Naive B cell (primary cell): Measurements from ENCODE around the gene PPP4C. TPM values are rescaled to one million over a fixed set of nuclear protein-coding genes. Genes with fewer than 3 reads are reported as not detected.

Experiments
- ATAC-seq, 2 donors: fragments of 150-1000 bp; cut with Tn5 transposase; 2 replicates each; pipeline ENCODE4 v1.10.0; 2021; ENCODE audit warnings: low read depth in 2 of 2, mild to moderate bottlenecking in 2 of 2, moderate library complexity in 2 of 2
- DNase-seq: peaks from one replicate; pipeline ENCODE4 v3.0.0; 2022
- H3K27ac Mint-ChIP-seq, 6 donors: one replicate each; pipeline ENCODE4 v1.8.0; 2020 to 2022; ENCODE audit warnings: mild to moderate bottlenecking in 6 of 6, mixed read lengths in 6 of 6, moderate library complexity in 5 of 6, inconsistent platforms in 2 of 6
- H3K27me3 Mint-ChIP-seq, 3 donors: one replicate each; pipeline ENCODE4 v1.8.0; 2021 to 2022; ENCODE audit warnings: mixed read lengths in 3 of 3, mild to moderate bottlenecking in 1 of 3
- H3K36me3 Mint-ChIP-seq, 2 donors: one replicate each; pipeline ENCODE4 v1.8.0; 2020 to 2022; ENCODE audit warnings: mixed read lengths in 2 of 2, inconsistent platforms in 1 of 2, mild to moderate bottlenecking in 1 of 2
- H3K4me1 Mint-ChIP-seq, 3 donors: one replicate each; pipeline ENCODE4 v1.8.0; 2020 to 2022; ENCODE audit warnings: mixed read lengths in 3 of 3, inconsistent platforms in 1 of 3, mild to moderate bottlenecking in 1 of 3, moderate library complexity in 1 of 3
- H3K4me3 Mint-ChIP-seq, 8 donors: one replicate each; pipeline ENCODE4 v1.8.0; 2020 to 2022; ENCODE audit warnings: mild to moderate bottlenecking in 8 of 8, mixed read lengths in 8 of 8, moderate library complexity in 8 of 8, inconsistent platforms in 2 of 8
- H3K9me3 Mint-ChIP-seq, 7 donors: one replicate each; pipeline ENCODE4 v1.8.0; 2020 to 2022; ENCODE audit warnings: mixed read lengths in 7 of 7, mild to moderate bottlenecking in 5 of 7, inconsistent platforms in 2 of 7, moderate library complexity in 1 of 7
- polyA plus RNA-seq, 6 donors: library from polyadenylated mRNA; unstranded; fragments of 300-500 nt; fragmentation: Illumina TruSeq; gene quantifications; one replicate each; pipeline ENCODE4 v1.2.3, GENCODE V29; 2021; ENCODE audit warnings: low read depth in 6 of 6

The PPP4C gene
- polyA plus RNA-seq, 6 donors from 2014 or later, result 180 to 273 (median 206) TPM

DNA sequence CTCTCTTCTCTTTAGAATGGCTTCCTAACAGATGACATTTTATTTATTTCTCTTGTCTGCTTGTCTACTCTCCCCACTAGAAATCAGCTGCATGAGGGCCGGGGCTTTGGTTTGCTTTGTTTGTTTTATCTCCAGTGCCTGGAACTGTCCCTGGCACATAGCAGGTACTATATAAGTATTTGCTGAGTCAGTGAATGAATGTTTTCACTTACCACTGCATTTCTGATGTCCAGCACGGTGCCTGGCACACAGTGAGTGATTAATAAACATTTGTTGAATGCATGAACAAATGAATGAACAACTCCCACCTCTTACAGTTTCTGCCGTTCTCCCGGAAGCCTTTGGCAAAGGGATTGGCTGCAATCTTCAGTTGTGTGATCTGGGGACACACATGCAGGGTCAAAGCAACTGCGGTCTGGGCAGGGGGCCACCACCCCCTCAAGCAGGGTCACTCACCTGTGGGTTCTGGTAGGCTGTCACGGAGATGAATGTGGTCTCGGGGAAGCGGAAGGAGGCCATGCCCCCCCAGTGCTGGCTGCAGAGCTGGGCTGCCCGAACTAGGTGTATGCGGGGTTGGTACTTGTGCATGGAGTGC is 12.5 kb downstream of the PPP4C start:
- H3K27me3 Mint-ChIP-seq, result no peaks in the 10 kb centered on the region
- DNase-seq (no peak), ATAC-seq (no peak)
- H3K9me3 Mint-ChIP-seq, result peaks cover 0 to 1% (median 0%) of the 10 kb centered on the region in 7 donors
- H3K27ac Mint-ChIP-seq, result peak overlapping the region in 1 of 6 donors; percentile 48
- H3K36me3 Mint-ChIP-seq, result peaks cover 5 to 9% of the 10 kb centered on the region in 2 donors
- peaks cover 16 to 26% (median 24%) of the 10 kb centered on the region in 3 donors for H3K4me1 Mint-ChIP-seq
- H3K4me3 Mint-ChIP-seq, result peak overlapping the region in 1 of 8 donors; percentile 5

DNA sequence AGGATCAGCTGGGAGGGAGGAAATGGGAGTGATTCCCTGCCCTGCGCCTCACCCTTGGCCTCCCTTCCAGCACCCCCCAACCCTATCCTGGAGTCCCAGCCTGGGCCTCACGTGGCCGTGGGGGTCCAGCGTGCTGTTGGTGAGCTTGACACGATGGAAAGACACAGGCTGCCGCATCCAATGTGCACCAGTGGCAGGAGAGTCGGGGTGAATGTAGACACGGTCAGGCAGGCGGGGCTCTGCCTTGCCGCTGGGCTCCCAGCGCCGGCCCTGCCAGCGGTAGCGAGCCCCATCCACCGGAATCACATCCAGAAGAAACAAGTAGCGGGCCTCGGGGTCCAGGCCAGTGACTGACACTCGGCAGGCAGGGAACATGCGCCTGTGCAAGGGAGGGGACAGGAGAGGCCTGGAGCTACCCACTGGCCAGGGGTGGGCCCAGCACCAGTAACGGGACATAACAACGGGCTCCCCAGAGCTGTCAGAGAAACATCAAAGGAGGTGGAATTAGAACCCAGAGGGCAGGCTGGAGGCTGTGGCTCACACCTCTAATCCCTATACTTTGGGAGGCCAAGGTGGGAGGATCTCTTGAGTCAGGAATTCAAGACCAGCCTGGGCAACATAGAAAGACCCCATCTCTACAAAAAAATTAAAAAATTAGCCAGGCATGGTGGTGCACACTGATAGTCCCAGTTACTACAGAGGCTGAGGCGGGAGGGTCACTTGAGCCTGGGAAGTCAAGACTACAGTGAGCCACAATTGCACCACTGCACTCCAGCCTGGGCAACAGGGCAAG is 13.2 kb downstream of the PPP4C start:
- peak overlapping the region in 2 of 8 donors; percentile 11 to 76 for H3K4me3 Mint-ChIP-seq
- H3K27me3 Mint-ChIP-seq, result no peaks in the 10 kb centered on the region
- H3K9me3 Mint-ChIP-seq, result peaks cover 0 to 1% (median 0%) of the 10 kb centered on the region in 7 donors
- H3K36me3 Mint-ChIP-seq, result peaks cover 6% of the 10 kb centered on the region in 2 donors
- peaks cover 18 to 29% (median 26%) of the 10 kb centered on the region in 3 donors for H3K4me1 Mint-ChIP-seq
- no peak for ATAC-seq
- DNase-seq, result no peak
- H3K27ac Mint-ChIP-seq, result peak overlapping the region in 1 of 6 donors; percentile 34

DNA sequence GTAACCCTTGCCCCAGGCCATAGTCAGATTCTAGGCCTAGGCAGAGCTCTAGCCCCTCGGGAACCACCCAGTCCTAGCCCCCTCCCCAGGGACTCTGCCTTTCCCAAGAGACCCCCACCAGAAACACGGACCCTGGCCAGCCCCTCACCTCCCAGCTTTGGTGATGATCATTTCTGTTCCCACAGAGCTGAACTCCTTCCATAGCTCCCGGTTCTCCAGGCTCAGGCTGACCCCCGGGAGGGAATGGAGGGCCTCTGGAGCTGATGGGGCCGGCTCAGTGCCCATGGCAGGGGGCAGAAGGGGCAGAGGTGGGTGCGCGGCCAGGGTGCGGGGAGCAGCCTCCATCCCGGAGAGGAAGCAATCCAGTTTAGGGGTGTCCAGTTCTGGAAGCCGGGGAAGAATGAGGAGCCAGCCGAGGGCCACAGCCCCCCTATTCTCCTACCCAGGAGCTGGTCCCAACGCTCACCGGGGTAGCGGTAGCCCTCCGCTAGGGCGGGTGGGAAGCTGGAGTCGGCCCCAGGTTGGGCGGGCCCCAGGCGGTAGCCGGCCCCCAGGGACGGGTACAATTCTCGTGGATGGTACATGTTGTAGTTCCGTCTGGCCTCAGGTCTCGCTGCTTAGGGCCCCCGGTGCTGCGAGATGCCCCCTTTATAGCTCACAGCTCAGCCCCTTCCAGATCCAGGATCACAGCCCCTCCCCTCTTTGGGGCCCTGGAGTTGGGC is 15.0 kb downstream of the PPP4C start:
- no peak for DNase-seq
- Mint-ChIP-seq H3K4me3 (peak overlapping the region; percentile 11 to 90 (median 44)), H3K4me1 (peaks cover 31 to 46% (median 36%) of the 10 kb centered on the region in 3 donors), H3K36me3 (peaks cover 11% of the 10 kb centered on the region in 2 donors), H3K27ac (peak overlapping the region in 1 of 6 donors; percentile 53), H3K9me3 (peaks cover 0 to 2% (median 0%) of the 10 kb centered on the region in 7 donors), H3K27me3 (no peaks in the 10 kb centered on the region)
- no peak for ATAC-seq

DNA sequence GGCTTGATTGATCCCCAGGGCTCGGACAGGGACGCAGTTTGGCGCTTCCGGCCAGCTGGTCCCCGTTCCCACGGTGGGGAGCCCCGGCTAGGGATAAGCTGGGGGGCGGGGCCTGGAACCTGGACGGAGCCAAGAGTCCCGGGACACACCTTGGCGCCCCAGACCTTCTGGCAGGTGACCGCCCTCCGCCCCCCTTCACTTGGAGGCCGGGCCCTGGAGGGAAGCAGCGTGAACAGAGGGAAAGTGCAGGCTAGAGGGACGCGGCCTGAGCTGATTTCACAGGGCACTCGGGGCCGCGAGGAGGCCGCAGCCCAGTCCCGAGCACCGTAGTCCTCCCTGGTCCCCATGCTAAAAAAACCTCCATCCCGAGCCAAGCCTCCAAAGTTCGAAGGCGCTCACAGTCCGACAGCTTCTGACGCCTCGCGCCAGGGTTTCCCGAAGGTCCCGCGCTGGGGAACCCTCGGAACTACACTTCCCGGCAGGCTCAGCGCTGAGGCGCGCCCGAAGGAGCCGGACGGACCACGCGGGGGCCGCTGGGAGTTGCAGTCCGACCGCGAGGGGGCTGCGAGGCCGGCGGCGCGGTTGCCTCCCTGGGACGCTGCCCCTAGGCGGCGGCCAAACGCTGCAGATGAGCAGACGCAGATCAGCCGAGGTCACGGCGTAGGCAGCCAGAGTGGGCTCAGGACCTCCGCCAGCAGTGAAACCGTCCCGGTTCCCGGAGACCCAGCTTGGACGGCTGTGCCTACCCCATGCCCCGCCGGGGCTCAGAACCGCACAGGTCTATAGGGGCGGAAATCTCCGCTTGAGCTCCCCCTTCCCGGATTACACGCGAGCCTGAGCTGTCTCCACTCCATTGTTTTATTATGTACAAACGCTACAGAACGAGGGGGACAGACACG is 15.9 kb downstream of the PPP4C start, which contains the start of gene TBX6:
TBX6 (minus strand) TSS at position 451 of the 899 bp plus-strand sequence. CDS start 731 bp downstream, outside the sequence.
- Mint-ChIP-seq H3K9me3 (peaks cover 0 to 5% (median 3%) of the 10 kb centered on the region in 7 donors), H3K4me3 (peak within 1 kb of the TSS; percentile 86 to 97 (median 94)), H3K27me3 (no peaks in the 10 kb centered on the region), H3K4me1 (peaks cover 31 to 50% (median 40%) of the 10 kb centered on the region in 3 donors), H3K36me3 (peaks cover 11 to 13% of the 10 kb centered on the region in 2 donors), H3K27ac (peak within 1 kb of the TSS; percentile 87 to 99 (median 98))
- DNase-seq, result peak; percentile 95
- ATAC-seq, result peak; percentile 72 to 73

DNA sequence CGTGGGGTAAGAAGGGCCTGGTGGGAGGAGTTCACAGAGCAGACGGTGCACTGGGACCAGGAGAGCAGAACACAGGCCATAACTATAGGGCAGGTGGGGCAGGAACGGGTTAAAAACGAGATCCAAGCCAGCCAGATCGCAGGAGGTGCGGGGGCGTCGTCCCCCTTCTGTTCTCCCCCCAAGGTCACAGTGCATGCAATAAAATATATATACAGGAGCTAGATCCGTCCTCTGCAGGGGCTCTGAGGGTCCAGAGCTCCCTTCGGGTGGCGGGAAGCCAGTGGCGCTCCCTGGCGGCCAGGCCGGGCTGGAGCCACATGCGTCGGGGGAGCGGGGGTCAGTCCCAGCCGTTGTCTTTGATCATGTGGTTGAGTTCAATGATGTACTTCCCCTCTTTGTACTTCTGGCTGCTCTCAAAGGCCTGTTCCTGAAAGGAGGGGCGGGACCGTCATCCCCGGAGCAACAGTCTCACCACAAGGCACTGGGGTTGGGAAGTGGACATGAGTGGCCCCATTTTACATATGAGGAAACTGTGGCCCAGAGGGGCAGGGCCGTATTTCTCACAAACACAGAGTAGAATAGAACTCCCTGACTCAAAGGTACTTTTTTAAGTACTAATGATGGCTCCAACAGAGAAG is 16.7 kb downstream of the PPP4C start:
- H3K4me1 Mint-ChIP-seq, result peaks cover 31 to 46% (median 44%) of the 10 kb centered on the region in 3 donors
- peaks cover 1 to 13% (median 11%) of the 10 kb centered on the region in 7 donors for H3K9me3 Mint-ChIP-seq
- H3K27me3 Mint-ChIP-seq, result no peaks in the 10 kb centered on the region
- DNase-seq (peak; percentile 88), ATAC-seq (peak; percentile 64 to 67)
- H3K4me3 Mint-ChIP-seq, result peak overlapping the region; percentile 86 to 97 (median 94)
- peaks cover 16 to 20% of the 10 kb centered on the region in 2 donors for H3K36me3 Mint-ChIP-seq
- H3K27ac Mint-ChIP-seq, result peak overlapping the region; percentile 86 to 99 (median 98)

DNA sequence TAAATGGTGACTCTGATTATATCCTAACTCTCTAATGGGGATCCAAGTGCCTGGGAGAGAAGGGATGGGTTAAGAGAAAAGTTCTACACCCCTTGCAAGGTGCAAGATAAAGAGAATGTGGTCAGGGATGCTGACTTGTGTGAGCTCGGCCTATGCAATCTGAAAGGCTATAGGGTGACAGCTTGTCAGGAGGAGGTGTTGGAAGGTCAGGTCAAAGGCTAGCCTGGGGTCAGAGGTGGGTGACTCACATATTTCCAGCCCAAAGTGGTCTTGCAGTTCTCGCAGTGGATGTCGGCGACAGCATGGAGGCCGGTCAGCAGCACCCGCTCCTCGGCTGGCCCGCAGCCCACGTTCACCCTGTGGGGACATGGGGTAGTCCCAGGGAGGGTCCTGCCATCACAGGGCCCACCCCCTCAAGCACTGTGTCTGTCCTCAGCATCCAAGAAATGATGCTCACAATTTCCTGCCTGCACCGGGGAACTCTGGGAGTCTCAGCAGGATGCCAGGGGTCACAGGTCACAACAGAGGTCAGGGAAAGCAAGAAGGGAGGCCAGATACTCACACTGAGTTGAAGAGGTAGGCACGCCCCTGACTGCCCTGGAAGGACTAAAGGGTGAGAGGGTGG is 18.9 kb downstream of the PPP4C start:
- H3K9me3 Mint-ChIP-seq, result peaks cover 5 to 27% (median 25%) of the 10 kb centered on the region in 7 donors
- DNase-seq (no peak), ATAC-seq (no peak)
- H3K27ac Mint-ChIP-seq, result peak overlapping the region; percentile 63 to 95 (median 81)
- no peaks in the 10 kb centered on the region for H3K27me3 Mint-ChIP-seq
- peaks cover 31 to 46% (median 40%) of the 10 kb centered on the region in 3 donors for H3K4me1 Mint-ChIP-seq
- H3K36me3 Mint-ChIP-seq, result peaks cover 16 to 25% of the 10 kb centered on the region in 2 donors
- peak overlapping the region; percentile 86 to 94 (median 92) for H3K4me3 Mint-ChIP-seq

DNA sequence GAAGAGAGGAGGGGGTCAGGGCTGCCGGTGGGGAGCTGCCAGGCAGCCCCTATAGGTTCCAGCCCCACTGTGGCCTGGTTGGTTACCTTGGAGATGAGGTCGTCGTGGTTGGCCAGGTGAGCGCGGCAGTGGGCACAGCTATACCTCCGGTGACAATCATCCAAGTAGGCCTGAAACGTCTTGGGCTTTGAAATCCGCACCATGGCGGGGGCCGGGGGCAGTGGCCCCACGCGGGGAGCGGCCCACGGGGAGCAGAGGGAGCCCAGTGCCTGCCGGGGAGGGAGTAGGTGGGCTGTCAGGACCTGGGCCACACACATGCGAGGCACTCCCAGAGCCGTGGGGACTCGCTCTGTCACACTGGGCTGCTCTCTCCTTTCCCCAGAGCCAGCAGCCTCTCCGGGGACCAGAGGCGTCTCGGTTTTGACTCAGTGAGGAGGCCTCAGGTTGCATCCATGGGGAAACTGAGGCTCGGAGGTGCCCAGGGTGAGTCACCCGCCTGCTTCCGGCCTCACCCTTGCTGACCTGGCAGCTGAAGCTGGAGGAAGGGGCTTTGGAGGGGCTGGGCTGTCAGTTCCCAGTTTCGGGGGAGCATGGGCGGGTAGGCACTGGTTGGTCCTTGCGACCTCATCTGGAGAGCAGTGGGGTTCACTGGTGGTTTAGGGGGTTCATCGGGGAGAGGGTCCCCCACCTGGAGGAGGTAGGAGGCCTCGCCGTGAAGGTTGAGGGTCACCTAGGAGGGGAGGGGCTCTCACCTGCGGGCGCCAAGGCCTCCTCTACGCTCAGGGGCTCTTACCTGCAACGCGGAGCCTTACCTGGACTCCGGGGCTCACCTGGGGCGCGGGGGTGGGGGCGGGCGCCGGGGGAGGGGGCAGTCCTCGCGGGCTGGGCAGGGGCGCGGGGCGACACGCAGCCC is 19.6 kb downstream of the PPP4C start:
- peak overlapping the region; percentile 79 to 97 (median 94) for H3K27ac Mint-ChIP-seq
- H3K27me3 Mint-ChIP-seq, result no peaks in the 10 kb centered on the region
- peaks cover 5 to 29% (median 25%) of the 10 kb centered on the region in 7 donors for H3K9me3 Mint-ChIP-seq
- ATAC-seq, result no peak
- peak overlapping the region; percentile 86 to 94 (median 92) for H3K4me3 Mint-ChIP-seq
- H3K4me1 Mint-ChIP-seq, result peaks cover 31 to 41% (median 34%) of the 10 kb centered on the region in 3 donors
- DNase-seq, result no peak
- peaks cover 16 to 25% of the 10 kb centered on the region in 2 donors for H3K36me3 Mint-ChIP-seq

DNA sequence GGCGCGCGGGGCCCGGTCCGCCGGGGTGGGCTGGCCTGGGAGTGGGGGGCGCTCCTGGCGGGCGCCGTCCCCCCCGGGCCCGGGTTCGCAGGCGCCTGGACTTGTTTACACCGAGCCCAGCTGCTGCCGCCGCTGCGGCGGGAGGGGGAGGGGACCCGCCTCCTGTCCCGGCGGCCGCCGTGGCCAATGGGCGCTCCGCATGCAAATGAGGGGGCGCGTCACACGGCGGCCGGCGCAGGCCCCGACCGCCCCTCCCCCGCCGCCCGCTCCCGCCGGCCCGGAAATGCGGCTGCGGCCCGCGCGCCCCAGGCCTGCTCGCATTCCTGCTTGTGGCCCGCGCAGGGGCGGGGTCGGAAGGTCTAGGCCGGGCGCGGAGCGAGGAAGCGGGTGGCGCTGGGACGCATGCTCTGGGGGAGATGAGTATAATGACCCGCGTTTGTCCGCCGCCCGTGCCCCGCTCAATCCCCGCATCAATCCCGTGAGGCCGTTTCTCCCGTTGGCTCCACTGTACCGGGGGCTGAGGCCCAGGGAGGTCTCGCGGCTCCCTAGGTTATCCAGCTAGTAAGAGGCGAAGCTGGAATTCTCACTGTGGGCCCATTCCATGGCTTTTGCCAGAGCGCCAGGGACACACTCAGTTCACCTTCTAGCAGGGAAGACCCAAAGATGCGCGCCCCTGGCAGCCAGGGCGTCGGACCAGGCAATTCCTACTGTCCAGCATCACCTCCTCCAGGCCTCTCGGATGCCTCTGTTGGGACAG is 20.5 kb downstream of the PPP4C start, which contains the start of gene YPEL3:
YPEL3 (minus strand) TSS at position 109 of the 757 bp plus-strand sequence. CDS start 731 bp downstream, outside the sequence.
- H3K4me1 Mint-ChIP-seq, result peaks cover 31 to 41% (median 33%) of the 10 kb centered on the region in 3 donors

DNA sequence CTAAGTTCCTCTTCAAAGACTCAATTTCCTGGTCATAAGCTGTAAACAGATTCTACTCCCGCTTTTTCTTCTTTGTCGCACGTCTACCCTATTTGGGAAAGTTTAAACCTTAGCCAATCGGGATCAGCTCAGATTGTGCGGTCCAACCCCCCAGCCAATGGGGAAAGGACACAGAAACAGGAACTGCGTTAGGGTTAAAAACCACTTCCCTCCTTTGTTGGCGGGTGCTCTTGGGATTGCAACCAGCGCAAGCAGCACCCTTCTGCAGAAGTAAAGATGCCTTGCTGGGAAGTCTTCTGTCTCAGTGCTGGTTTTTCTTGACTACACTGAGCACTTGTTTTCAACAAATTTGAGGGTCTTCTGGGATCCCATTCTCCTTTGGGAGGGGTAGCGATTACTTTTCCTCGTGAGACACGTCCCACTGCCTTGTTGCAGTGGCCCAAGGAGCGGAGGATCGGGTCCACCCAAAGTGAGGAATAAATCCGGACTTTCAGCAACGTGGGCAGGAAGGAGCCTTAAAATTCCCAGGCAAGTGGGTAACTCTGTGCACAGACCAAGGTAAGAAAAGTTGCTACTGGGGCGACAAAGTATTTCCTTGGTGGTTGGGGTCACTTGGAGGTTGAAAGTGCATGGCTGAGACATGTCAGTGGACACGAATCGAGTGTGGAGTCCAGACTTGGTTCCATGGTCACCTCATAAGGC is 21.2 kb downstream of the PPP4C start:
- H3K4me1 Mint-ChIP-seq, result peaks cover 27 to 38% (median 31%) of the 10 kb centered on the region in 3 donors

More for the DNA sequence above, 20.5 kb downstream of the PPP4C start, which contains the start of gene YPEL3:
- peaks cover 16 to 25% of the 10 kb centered on the region in 2 donors for H3K36me3 Mint-ChIP-seq
- H3K27me3 Mint-ChIP-seq, result no peaks in the 10 kb centered on the region
- peak within 1 kb of the TSS; percentile 87 to 98 (median 96) for H3K27ac Mint-ChIP-seq
- H3K9me3 Mint-ChIP-seq, result peaks cover 5 to 29% (median 25%) of the 10 kb centered on the region in 7 donors
- DNase-seq (peak; percentile 88), ATAC-seq (peak; percentile 37 to 41)
- H3K4me3 Mint-ChIP-seq, result peak within 1 kb of the TSS; percentile 88 to 94 (median 92)

More for the DNA sequence above, 21.2 kb downstream of the PPP4C start:
- DNase-seq, result peak; percentile 35
- Mint-ChIP-seq H3K9me3 (peaks cover 5 to 29% (median 25%) of the 10 kb centered on the region in 7 donors), H3K4me3 (peak overlapping the region; percentile 75 to 92 (median 88)), H3K36me3 (peaks cover 16 to 25% of the 10 kb centered on the region in 2 donors), H3K27ac (peak overlapping the region; percentile 80 to 98 (median 94)), H3K27me3 (no peaks in the 10 kb centered on the region)
- no peak for ATAC-seq
